ENCODE results near the gene PHF19. TPM values are rescaled to one million over a fixed set of nuclear protein-coding genes. Genes with fewer than 3 reads are reported as not detected.

The PHF19 gene
- total and polyA plus RNA-seq, 11 donors: 9.6 to 28.0 (median 12.5) TPM

DNA sequence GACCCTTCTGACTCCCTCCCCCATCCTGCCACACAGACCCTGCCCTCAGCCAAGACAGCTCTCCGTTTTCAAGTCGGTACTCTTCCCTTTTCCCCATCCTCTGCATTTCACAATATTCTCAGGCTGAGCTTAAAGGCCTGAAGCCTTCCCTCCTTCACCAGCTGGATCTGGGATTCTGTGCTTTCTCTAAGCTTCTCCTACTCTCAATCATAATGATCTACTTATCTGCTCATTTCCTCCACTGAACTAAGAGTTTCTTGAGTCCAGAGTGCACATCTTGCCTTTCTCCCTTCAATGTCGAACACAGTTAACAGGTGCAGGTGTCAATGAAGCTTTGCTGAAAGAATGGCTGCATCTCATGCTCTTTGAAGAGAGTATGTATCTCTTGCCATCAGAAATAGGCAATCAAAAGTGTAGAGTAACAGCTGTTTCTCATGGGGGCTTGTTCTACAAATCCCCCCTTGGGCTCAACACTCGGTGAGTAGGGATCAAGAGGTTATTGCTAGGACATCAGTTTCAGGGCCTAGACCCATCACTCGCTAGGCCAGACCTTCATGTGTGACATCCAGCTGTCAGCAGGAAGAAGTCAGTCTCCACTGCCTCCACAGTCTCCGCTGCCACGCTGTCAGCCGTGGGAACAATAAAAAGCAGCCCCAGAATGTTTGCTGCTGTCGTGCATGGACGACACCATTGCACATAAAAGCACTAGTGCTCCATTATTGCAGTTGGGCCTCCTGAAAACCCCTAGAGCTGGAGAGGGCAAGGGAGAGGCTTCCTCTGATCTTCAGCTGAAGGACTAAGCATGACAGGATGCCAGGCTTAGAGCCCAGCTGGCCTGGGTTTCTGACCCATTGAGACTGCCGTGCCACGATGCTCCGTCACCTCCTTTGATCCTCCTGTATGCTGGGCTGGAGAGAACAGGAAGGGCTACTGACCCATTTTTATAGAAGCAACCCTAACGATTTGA lies 25.9 kb upstream of the PHF19 start:
- no peak overlapping the region for H3K4me3 ChIP-seq
- no peaks in the 10 kb centered on the region for H3K27me3 ChIP-seq
- WGBS, 4 donors: 76 to 84% (median 81%) methylated on average over 14 of the region's 14 CpGs
- H3K36me3 ChIP-seq: peaks cover 0 to 44% (median 0%) of the 10 kb centered on the region in 9 donors
- H3K27ac ChIP-seq: peak overlapping the region in 1 of 12 donors; percentile 60
- H3K4me1 ChIP-seq: peaks cover 0 to 6% (median 0%) of the 10 kb centered on the region in 12 donors
- ATAC-seq (no peak), DNase-seq (no peak)
- TF ChIP-seq, protein P1, sequence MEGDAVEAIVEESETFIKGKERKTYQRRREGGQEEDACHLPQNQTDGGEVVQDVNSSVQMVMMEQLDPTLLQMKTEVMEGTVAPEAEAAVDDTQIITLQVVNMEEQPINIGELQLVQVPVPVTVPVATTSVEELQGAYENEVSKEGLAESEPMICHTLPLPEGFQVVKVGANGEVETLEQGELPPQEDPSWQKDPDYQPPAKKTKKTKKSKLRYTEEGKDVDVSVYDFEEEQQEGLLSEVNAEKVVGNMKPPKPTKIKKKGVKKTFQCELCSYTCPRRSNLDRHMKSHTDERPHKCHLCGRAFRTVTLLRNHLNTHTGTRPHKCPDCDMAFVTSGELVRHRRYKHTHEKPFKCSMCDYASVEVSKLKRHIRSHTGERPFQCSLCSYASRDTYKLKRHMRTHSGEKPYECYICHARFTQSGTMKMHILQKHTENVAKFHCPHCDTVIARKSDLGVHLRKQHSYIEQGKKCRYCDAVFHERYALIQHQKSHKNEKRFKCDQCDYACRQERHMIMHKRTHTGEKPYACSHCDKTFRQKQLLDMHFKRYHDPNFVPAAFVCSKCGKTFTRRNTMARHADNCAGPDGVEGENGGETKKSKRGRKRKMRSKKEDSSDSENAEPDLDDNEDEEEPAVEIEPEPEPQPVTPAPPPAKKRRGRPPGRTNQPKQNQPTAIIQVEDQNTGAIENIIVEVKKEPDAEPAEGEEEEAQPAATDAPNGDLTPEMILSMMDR (IDR thresholded peaks at IDR 0.05): no peak
- no peak for TF ChIP-seq POLR2A (IDR thresholded peaks at IDR 0.05)
- H3K9me3 ChIP-seq: no peaks in the 10 kb centered on the region
- intact Hi-C loops (cut with DNase I): no loop called here

DNA sequence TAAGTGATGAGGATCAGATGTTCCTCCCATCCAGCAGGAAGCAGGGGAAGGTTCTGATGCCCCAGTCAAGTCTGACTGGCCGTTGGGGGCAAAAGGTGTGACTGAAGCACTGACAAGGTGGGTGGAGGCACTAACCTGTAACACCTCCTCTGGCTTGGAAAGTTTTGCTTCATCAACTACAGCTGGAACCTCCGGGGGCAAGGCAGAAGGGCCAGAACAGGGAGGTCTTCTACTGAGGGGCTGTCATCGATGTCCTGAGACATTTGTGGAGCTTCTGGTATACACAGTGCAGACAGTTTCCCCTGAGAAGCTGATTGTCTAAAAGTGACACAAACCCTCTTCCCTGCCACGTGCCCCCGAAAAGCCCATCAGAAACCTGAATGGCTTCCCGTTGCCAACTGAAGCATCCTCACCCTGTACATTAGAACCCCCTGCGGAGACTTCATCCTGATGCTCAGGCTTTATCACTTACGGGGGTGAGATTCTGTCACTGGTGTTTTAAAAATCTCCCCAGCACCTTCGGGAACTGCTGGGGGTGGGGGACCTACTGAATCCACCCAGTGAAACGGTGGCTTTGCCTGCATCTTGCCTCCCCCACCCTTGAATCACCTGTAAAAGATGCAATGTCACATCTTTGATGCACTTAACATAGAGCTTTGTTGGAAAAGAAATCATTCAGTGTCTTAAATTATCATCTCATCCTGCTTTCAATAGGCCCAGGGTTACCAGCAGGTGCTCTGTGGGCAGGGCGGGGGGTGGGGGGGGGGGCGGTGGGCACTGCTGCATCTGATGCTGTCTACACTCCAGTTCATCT lies 25.0 kb upstream of the PHF19 start:
- ATAC-seq (no peak), DNase-seq (no peak)
- Histone ChIP-seq H3K4me3 (no peak overlapping the region), H3K27me3 (no peaks in the 10 kb centered on the region), H3K27ac (no peak overlapping the region), H3K9me3 (no peaks in the 10 kb centered on the region), H3K36me3 (peaks cover 0 to 36% (median 0%) of the 10 kb centered on the region in 9 donors), H3K4me1 (peaks cover 2 to 14% (median 5%) of the 10 kb centered on the region in 12 donors)
- intact Hi-C loops (cut with DNase I): no loop called here
- WGBS, 4 donors: 74 to 84% (median 80%) methylated on average over 12 of the region's 12 CpGs
- TF ChIP-seq, protein P1 (IDR thresholded peaks at IDR 0.05): no peak
- TF ChIP-seq POLR2A (IDR thresholded peaks at IDR 0.05): no peak

DNA sequence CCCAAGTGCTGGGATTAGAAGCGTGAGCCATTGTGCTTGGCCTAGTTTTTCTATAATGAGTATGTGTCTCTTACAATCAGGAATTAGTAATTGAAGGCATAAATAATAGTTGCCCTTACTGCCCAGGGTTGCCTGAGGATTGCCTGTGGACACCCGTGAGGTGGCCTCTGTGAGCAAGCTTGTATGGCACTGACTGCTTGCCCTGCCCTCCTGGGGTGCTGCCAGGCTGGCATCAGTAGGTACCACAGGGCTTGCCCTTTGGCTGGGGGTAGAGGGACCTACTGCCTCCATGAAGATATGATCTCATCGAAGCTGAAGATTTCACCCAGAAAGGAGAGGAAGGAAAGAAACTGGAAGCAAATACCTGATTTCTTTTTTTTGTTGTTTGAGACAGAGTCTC lies 23.8 kb upstream of the PHF19 start:
- DNase-seq: no peak
- intact Hi-C loops (cut with DNase I): no loop called here
- ATAC-seq: no peak
- TF ChIP-seq, protein P1 (IDR thresholded peaks at IDR 0.05): no peak
- no peak overlapping the region for H3K4me3 ChIP-seq
- peaks cover 0 to 28% (median 0%) of the 10 kb centered on the region in 9 donors for H3K36me3 ChIP-seq
- H3K4me1 ChIP-seq: peaks cover 3 to 18% (median 8%) of the 10 kb centered on the region in 12 donors
- H3K27me3 ChIP-seq: no peaks in the 10 kb centered on the region
- no peak overlapping the region for H3K27ac ChIP-seq
- H3K9me3 ChIP-seq: no peaks in the 10 kb centered on the region
- 80 to 96% (median 92%) methylated on average over 3 of the region's 3 CpGs for WGBS, 4 donors
